Gastroesophageal sphincter (tissue), 3 donors: Measurements from ENCODE around the gene CDK17.

Experiments
- EP300 ChIP-seq: sonication (generic); formaldehyde crosslinking; IDR thresholded peaks from one replicate; pipeline ENCODE4 v1.6.1; 2017; ENCODE audit warnings: antibody characterized with exemption, mild to moderate bottlenecking
- POLR2A ChIP-seq, 2 donors: fragments of 450-650 bp; IDR thresholded peaks; one replicate each; pipeline ENCODE4 v1.6.1; 2017; ENCODE audit warnings: antibody characterized with exemption in 2 of 2, mild to moderate bottlenecking in 2 of 2, moderate library complexity in 1 of 2
- TF ChIP-seq, protein P1 (sequence below), 4 experiments: fragments of 200-600 bp in 2 of 4; fragments of 450-650 bp in 2 of 4; sonication (generic) in 1 of 4; IDR thresholded peaks; one replicate each; pipeline ENCODE4 v1.5.1; 2017 to 2019; ENCODE audit warnings: antibody characterized with exemption in 4 of 4, mild to moderate bottlenecking in 2 of 4, moderate library complexity in 2 of 4

DNA sequence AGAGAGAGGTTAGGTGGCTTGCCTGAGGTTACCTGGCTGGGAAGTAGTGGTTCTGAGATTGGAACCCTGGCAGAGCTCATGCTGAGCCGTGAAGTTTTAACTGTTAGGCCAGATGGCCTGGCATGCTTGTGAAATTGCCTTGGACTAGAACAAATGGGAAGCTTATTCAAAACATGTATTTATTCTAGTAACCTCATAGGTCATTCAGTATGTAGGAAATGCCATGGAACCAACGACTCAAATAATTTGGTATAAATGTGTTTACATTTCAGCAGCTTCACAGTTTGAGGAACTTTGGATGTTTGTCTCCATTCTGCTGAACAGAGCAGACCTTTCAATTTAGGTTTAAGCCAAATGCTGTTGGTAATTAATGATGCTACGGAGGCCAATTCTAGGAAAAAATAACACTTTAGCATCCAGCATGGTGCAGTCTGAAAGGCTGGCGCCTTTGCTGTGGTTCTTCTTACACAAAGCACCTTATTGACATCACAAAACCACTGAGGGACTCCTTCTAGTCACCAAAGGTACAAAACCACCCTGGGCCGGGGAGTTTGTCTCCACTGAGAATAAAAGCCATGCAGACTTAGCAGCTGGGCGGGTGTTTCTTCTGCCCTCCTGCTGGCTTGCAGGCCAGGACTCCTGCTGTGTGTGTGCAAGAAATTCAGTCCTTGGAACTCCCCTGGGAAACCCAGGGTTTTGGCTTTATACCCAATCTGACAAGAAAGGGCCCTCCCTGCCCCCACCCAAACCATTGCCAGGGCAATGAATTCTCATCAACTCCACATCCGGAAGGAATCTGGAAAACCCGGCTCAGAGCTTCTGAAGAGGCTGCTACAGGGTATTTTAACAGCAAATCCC is 141.9 kb downstream of the CDK17 start:
- TF ChIP-seq EP300 (no peak), POLR2A (IDR thresholded peaks at IDR 0.05) (no peak)
- TF ChIP-seq, protein P1, sequence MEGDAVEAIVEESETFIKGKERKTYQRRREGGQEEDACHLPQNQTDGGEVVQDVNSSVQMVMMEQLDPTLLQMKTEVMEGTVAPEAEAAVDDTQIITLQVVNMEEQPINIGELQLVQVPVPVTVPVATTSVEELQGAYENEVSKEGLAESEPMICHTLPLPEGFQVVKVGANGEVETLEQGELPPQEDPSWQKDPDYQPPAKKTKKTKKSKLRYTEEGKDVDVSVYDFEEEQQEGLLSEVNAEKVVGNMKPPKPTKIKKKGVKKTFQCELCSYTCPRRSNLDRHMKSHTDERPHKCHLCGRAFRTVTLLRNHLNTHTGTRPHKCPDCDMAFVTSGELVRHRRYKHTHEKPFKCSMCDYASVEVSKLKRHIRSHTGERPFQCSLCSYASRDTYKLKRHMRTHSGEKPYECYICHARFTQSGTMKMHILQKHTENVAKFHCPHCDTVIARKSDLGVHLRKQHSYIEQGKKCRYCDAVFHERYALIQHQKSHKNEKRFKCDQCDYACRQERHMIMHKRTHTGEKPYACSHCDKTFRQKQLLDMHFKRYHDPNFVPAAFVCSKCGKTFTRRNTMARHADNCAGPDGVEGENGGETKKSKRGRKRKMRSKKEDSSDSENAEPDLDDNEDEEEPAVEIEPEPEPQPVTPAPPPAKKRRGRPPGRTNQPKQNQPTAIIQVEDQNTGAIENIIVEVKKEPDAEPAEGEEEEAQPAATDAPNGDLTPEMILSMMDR (IDR thresholded peaks at IDR 0.05), result no peak
